ENCODE measurements around the gene AQP7.
"Not testable (repeated sequence)": the region's sequence is repeated elsewhere in the genome, so short reads cannot be mapped to it uniquely, and the experiment has no call there.

AQP7 gene

GRCh38 chr9:33399047-33399446 is 3.3 kb downstream of the AQP7 start:
- H3K4me3 ChIP-seq (ENCODE audit: low read depth, low read length), result not testable (repeated sequence)

GRCh38 chr9:33397801-33398200 is 4.6 kb downstream of the AQP7 start:
- H3K4me3 ChIP-seq (ENCODE audit: low read depth, low read length), result not testable (repeated sequence)

- H3K4me3 ChIP-seq (ENCODE audit: low read depth, low read length), result not testable (repeated sequence)
Observed at GRCh38 chr9:33395159-33395879, 7.0 kb downstream of the AQP7 start.

GRCh38 chr9:33393986-33394385 is 8.4 kb downstream of the AQP7 start:
- H3K4me3 ChIP-seq (ENCODE audit: low read depth, low read length), result not testable (repeated sequence)

GRCh38 chr9:33393581-33393980 is 8.8 kb downstream of the AQP7 start:
- no peak overlapping the region for H3K4me3 ChIP-seq (ENCODE audit: low read depth, low read length)

- not testable (repeated sequence) for H3K4me3 ChIP-seq (ENCODE audit: low read depth, low read length)
Observed at GRCh38 chr9:33392591-33393021, 9.8 kb downstream of the AQP7 start.

GRCh38 chr9:33391111-33391771 is 11.1 kb downstream of the AQP7 start:
- H3K4me3 ChIP-seq (ENCODE audit: low read depth, low read length), result not testable (repeated sequence)

- no peak overlapping the region for H3K4me3 ChIP-seq (ENCODE audit: low read depth, low read length)
Observed at GRCh38 chr9:33388110-33388994, 14.0 kb downstream of the AQP7 start.

GRCh38 chr9:33386998-33387397 is 15.4 kb downstream of the AQP7 start:
- not testable (repeated sequence) for H3K4me3 ChIP-seq (ENCODE audit: low read depth, low read length)

GRCh38 chr9:33386641-33386996 is 15.7 kb downstream of the AQP7 start:
- H3K4me3 ChIP-seq (ENCODE audit: low read depth, low read length), result not testable (repeated sequence)

- not testable (repeated sequence) for H3K4me3 ChIP-seq (ENCODE audit: low read depth, low read length)
Observed at GRCh38 chr9:33385979-33386640, 16.3 kb downstream of the AQP7 start.

- H3K4me3 ChIP-seq (ENCODE audit: low read depth, low read length), result not testable (repeated sequence)
Observed at GRCh38 chr9:33385536-33385935, 16.8 kb downstream of the AQP7 start.

GRCh38 chr9:33383396-33383795 is 19.0 kb downstream of the AQP7 start:
- H3K4me3 ChIP-seq (ENCODE audit: low read depth, low read length), result not testable (repeated sequence)

- H3K4me3 ChIP-seq (ENCODE audit: low read depth, low read length), result not testable (repeated sequence)
Observed at GRCh38 chr9:33382397-33382796, 20.0 kb downstream of the AQP7 start.

GRCh38 chr9:33381231-33381791 is 21.1 kb downstream of the AQP7 start:
- no peak overlapping the region for H3K4me3 ChIP-seq (ENCODE audit: low read depth, low read length)

- no peak overlapping the region for H3K4me3 ChIP-seq (ENCODE audit: low read depth, low read length)
Observed at GRCh38 chr9:33380390-33381094, 21.8 kb downstream of the AQP7 start.

- H3K4me3 ChIP-seq (ENCODE audit: low read depth, low read length), result no peak overlapping the region
Observed at GRCh38 chr9:33379666-33380389, 22.5 kb downstream of the AQP7 start.

GRCh38 chr9:33378121-33378795 is 24.1 kb downstream of the AQP7 start:
- no peak overlapping the region for H3K4me3 ChIP-seq (ENCODE audit: low read depth, low read length)
